ENCODE measurements around the gene DPM3.

DPM3 gene

DNA sequence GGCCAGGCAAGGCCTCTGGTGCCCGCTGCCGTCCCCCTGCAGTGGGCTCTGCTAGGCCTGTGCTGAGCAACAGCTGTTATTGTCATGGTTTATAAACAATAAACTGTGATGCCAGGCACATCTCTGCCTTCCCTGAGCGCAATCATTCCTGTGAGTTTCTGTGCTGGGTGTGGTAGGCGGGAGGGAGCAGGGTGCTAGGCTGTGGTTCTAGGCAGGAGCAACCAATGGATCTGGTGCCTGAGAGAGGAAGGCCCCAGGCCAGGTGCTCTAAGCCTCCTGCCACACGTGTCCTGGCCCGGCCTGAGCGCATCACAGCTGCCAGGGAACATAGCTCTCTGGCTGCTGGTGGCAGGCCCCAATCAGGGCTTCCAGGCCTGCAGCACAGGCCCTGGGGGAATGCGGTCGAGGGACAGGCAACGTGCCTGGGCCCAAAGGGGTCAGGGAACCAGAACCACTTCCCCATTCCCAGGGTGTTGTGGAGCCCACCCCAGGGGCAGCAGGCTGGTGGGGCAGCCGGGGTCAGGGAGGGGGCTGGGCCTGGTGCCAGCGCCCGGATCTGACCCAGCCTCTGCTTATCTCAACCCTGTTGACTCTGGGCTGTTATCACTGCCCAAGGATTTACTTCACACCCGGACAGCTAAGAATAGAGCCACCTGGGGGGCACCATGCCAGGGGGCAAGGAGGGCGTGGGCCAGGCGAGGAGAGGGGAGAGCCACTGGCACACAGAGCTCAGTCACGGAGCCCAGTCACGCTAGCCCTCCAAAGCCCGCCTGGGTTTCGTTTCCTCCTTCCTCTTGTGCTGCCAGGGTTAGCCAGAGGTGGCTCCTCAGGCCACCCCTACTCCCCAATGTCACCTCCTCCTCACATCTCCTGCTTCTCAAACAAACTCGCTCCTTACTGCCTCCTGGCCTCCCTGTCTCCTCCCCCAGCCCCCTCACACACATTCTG is 44.8 kb upstream of the DPM3 start:
- TF ChIP-seq, protein P1, sequence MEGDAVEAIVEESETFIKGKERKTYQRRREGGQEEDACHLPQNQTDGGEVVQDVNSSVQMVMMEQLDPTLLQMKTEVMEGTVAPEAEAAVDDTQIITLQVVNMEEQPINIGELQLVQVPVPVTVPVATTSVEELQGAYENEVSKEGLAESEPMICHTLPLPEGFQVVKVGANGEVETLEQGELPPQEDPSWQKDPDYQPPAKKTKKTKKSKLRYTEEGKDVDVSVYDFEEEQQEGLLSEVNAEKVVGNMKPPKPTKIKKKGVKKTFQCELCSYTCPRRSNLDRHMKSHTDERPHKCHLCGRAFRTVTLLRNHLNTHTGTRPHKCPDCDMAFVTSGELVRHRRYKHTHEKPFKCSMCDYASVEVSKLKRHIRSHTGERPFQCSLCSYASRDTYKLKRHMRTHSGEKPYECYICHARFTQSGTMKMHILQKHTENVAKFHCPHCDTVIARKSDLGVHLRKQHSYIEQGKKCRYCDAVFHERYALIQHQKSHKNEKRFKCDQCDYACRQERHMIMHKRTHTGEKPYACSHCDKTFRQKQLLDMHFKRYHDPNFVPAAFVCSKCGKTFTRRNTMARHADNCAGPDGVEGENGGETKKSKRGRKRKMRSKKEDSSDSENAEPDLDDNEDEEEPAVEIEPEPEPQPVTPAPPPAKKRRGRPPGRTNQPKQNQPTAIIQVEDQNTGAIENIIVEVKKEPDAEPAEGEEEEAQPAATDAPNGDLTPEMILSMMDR (conservative IDR thresholded peaks at IDR 0.05; ENCODE audit: control insufficient read depth, insufficient read depth, low read depth, low read length), result no peak
- H3K4me3 ChIP-seq (ENCODE audit: control insufficient read depth, low read depth, low read length), result no peak overlapping the region
- no peak for DNase-seq (ENCODE audit: low read depth)

DNA sequence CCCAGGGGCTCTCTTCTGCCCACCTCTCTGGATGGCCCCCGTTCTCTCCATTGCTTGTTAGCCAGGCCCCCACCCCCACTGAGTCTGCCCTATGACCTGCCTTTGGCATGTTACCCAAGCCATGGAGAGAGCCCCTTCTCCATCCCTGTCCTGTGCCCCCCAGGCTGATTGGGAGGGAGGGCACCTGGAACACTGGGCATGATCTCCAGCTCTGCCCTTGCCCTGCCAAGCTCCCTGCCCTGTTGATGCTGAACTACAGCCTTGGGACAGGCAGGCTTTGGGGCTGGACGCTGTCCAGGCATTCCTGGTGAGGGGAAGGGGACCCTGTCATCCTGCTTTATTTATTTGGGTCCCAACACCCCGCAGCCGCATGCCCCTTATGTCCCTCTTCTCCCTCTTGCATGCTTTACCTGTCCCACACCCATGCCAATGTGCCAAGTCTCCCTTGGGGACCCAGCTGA is 44.0 kb upstream of the DPM3 start:
- DNase-seq (ENCODE audit: low read depth), result no peak
- TF ChIP-seq, protein P1 (conservative IDR thresholded peaks at IDR 0.05; ENCODE audit: control insufficient read depth, insufficient read depth, low read depth, low read length), result no peak
- no peak overlapping the region for H3K4me3 ChIP-seq (ENCODE audit: control insufficient read depth, low read depth, low read length)

DNA sequence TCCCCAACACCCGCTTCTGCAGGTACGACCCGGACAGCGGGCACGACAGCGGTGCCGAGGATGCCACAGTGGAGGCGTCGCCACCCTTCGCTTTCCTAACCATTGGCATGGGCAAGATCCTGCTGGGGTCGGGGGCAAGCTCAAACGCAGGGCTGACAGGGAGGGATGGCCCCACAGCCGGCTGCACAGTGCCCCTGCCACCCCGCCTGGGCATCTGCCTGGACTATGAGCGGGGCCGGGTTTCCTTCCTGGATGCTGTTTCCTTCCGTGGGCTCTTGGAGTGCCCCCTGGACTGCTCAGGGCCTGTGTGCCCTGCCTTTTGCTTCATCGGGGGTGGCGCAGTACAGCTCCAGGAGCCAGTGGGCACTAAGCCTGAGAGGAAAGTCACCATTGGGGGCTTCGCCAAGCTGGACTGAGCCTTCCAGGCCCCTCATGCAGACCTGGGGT is 43.5 kb upstream of the DPM3 start:
- no peak for DNase-seq (ENCODE audit: low read depth)
- TF ChIP-seq, protein P1 (conservative IDR thresholded peaks at IDR 0.05; ENCODE audit: control insufficient read depth, insufficient read depth, low read depth, low read length), result no peak
- H3K4me3 ChIP-seq (ENCODE audit: control insufficient read depth, low read depth, low read length), result no peak overlapping the region

DNA sequence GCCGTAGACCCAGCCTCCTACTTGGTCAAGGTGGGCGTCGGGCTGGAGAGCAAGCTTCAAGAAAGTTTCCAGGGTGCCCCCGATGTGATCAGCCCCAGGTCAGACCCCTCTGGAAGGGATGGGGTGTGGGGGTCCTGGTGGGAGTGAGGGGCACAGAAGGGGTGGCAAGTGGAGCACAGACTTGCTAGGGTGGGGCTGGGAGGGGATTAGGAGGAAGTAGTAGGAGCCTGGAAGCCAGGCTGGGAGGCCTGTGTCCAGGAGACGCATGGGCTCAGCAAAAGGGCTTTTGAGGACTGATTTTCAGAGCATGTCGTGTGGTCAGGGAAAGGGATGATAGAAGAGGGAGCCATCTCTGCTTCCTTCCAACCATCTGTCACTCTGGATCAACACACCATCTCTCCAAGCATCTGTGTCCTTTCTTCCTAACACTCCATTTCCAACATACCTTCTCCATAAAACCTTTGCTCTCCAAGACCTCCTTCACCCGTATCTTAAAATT is 41.8 kb upstream of the DPM3 start:
- H3K4me3 ChIP-seq (ENCODE audit: control insufficient read depth, low read depth, low read length), result no peak overlapping the region
- no peak for DNase-seq (ENCODE audit: low read depth)
- TF ChIP-seq, protein P1 (conservative IDR thresholded peaks at IDR 0.05; ENCODE audit: control insufficient read depth, insufficient read depth, low read depth, low read length), result no peak

DNA sequence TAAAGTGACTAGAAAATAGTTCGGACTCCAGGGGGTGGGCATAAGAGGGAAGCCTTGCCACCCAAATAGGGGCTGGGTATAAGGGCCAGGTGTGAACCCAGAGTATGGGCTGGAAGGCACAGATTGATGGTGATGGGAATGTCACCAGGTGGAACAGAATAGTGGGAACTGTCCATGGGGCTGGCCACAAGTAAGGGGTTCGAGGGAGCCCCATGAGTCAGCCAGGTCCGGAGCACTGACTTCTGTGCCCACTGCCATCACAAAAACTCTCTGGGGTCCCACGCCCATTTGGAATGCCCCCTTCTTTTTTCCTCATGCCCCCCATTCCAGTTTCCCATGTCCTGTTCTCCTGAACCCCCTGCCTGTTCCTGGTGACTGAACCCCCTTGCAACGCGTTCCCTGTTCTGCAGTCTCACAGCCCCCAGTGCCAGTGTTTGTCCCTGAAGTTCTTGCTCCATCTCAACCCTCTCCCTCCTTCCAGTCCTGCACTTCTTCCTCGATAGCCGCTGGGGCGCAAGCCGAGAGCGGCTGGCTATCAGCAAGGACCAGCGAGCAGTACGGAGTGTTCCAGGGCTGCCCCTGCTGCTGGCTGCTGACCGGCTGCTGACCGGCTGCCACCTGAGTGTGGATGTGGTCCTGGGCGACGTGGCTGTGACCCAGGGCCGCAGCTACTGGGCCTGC is 41.2 kb upstream of the DPM3 start:
- no peak overlapping the region for H3K4me3 ChIP-seq (ENCODE audit: control insufficient read depth, low read depth, low read length)
- TF ChIP-seq, protein P1 (conservative IDR thresholded peaks at IDR 0.05; ENCODE audit: control insufficient read depth, insufficient read depth, low read depth, low read length), result no peak
- no peak for DNase-seq (ENCODE audit: low read depth)

DNA sequence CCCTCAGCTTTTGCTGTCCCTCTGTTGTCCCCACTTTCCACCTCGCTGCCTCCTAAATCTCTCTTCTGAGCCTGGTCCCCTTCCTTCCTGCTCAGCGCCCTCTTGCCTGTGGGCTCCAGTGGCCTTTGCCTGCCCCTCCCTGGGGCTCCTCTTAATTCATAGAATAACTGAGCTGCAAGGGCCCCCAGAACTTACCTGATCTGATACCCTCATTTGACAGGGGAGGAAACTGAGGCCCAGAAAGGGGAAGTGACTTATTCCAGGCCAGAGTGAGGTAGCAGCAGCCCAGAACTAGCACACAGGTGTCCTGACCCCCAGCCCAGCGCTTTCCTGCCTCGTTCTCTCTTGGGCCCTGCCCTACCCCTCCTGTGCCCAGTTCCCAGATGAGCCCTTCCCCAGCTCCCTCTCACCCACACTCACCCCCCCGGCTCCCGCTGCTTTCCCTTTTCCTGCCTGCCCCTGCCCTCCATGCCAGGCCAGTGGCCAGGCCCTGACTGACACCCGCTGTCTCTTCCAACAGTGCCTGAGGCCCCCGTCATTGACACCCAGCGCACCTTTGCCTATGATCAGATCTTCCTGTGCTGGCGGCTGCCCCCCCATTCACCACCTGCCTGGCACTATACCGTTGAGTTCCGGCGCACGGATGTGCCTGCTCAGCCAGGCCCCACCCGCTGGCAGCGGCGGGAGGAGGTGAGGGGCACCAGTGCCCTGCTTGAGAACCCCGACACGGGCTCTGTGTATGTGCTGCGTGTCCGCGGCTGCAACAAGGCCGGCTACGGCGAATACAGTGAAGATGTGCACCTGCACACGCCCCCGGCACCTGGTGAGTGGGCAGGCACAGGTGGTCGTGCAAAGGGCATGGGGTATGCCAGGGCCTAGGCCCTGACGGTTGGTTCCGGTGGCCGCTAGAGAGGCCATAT is 39.0 kb upstream of the DPM3 start:
- DNase-seq (ENCODE audit: low read depth), result no peak
- no peak overlapping the region for H3K4me3 ChIP-seq (ENCODE audit: control insufficient read depth, low read depth, low read length)
- TF ChIP-seq, protein P1 (conservative IDR thresholded peaks at IDR 0.05; ENCODE audit: control insufficient read depth, insufficient read depth, low read depth, low read length), result no peak

All from fibroblast of mammary gland (primary cell).